Keratinocyte (primary cell): Measurements from ENCODE around the gene PALD1.

Source experiments
- EZH2 ChIP-seq: IDR thresholded peaks from one replicate; pipeline ENCODE4 v1.6.1; 2012; ENCODE audit warnings: inconsistent platforms, mild to moderate bottlenecking, low read length, moderate library complexity
- TF ChIP-seq, protein P1 (sequence below), 3 experiments: IDR thresholded peaks in 1 of 3; conservative IDR thresholded peaks in 1 of 3; optimal IDR thresholded peaks in 1 of 3; 2 replicates in 2 of 3; 3 replicates in 1 of 3; pipeline versions ENCODE3 to v1.5.1; 2011; ENCODE audit warnings: low read length in 3 of 3, mild to moderate bottlenecking in 3 of 3, moderate library complexity in 2 of 3, control low read depth in 1 of 3, inconsistent platforms in 1 of 3; ENCODE audit not compliant: insufficient read depth in 2 of 3; ENCODE audit errors: extremely low read depth in 1 of 3

DNA sequence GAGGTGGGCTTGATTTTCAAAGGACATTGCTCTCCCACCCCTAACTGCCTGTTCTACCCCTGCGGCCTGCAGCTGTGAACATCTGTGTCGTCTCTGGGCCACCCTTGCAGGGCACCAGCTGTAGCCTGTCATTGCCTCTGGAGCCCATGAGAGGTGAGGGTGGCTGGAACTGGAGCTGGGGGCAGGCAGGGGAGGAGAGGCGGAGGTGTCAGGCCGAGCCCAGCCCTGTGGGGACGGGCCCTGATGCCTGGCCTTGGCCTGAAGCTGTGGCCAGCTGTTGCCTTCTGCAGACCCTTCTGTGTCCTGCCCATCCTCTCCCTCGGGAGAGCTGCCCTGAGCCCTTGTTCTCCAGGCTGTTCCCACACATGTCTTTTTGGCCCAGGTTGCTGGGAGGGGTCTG is 44.5 kb downstream of the PALD1 start:
- TF ChIP-seq, protein P1, sequence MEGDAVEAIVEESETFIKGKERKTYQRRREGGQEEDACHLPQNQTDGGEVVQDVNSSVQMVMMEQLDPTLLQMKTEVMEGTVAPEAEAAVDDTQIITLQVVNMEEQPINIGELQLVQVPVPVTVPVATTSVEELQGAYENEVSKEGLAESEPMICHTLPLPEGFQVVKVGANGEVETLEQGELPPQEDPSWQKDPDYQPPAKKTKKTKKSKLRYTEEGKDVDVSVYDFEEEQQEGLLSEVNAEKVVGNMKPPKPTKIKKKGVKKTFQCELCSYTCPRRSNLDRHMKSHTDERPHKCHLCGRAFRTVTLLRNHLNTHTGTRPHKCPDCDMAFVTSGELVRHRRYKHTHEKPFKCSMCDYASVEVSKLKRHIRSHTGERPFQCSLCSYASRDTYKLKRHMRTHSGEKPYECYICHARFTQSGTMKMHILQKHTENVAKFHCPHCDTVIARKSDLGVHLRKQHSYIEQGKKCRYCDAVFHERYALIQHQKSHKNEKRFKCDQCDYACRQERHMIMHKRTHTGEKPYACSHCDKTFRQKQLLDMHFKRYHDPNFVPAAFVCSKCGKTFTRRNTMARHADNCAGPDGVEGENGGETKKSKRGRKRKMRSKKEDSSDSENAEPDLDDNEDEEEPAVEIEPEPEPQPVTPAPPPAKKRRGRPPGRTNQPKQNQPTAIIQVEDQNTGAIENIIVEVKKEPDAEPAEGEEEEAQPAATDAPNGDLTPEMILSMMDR (optimal IDR thresholded peaks at IDR 0.05 in 1 of 3, IDR thresholded peaks at IDR 0.05 in 1 of 3, conservative IDR thresholded peaks at IDR 0.05 in 1 of 3; ENCODE audit: extremely low read depth in 1 of 3, insufficient read depth in 2 of 3, low read length in 3 of 3): no peak
- TF ChIP-seq EZH2: no peak
